Measurements from ENCODE around the gene NMRK2.

NMRK2 gene

GRCh38 chr19:3981736-3982681, 49.1 kb downstream of the NMRK2 start:
- DNase-seq = no peak

GRCh38 chr19:3982701-3983541, 50.1 kb downstream of the NMRK2 start:
- no peak for DNase-seq

- no peak for DNase-seq
Measured at GRCh38 chr19:3983542-3983914, 50.7 kb downstream of the NMRK2 start.

GRCh38 chr19:3983936-3984583, 51.2 kb downstream of the NMRK2 start:
- peak; percentile 25 to 32 for DNase-seq

- no peak for DNase-seq
Measured at GRCh38 chr19:3984584-3984907, 51.7 kb downstream of the NMRK2 start.

- DNase-seq = peak; percentile 93 to 96
Measured at GRCh38 chr19:3984908-3985642, 52.2 kb downstream of the NMRK2 start, which contains the start of gene EEF2. TSS of gene EEF2 (minus strand) at chr19:3985463. CDS start at chr19:3985380, 83 bp downstream.

- no peak for DNase-seq
Measured at GRCh38 chr19:3985643-3986259, 52.9 kb downstream of the NMRK2 start.

GRCh38 chr19:3986260-3987041, 53.6 kb downstream of the NMRK2 start:
- DNase-seq = peak; percentile 82 to 86

- DNase-seq = peak; percentile 88 to 91
Measured at GRCh38 chr19:3987619-3988371, 54.9 kb downstream of the NMRK2 start.

GRCh38 chr19:3990815-3991117, 57.9 kb downstream of the NMRK2 start:
- no peak for DNase-seq
